ENCODE results near the gene PCIF1. TPM values are rescaled to one million over a fixed set of nuclear protein-coding genes. Genes with fewer than 3 reads are reported as not detected.
A peak's percentile ranks its signal among the peaks of the same experiment; 100 is the strongest.

Gene PCIF1
- total and polyA plus RNA-seq, 9 of the 15 experiments (the other 6 are each of a cell fraction or from before 2014, with no cell fraction given): 5.8 to 29.4 (median 11.3) TPM

DNA sequence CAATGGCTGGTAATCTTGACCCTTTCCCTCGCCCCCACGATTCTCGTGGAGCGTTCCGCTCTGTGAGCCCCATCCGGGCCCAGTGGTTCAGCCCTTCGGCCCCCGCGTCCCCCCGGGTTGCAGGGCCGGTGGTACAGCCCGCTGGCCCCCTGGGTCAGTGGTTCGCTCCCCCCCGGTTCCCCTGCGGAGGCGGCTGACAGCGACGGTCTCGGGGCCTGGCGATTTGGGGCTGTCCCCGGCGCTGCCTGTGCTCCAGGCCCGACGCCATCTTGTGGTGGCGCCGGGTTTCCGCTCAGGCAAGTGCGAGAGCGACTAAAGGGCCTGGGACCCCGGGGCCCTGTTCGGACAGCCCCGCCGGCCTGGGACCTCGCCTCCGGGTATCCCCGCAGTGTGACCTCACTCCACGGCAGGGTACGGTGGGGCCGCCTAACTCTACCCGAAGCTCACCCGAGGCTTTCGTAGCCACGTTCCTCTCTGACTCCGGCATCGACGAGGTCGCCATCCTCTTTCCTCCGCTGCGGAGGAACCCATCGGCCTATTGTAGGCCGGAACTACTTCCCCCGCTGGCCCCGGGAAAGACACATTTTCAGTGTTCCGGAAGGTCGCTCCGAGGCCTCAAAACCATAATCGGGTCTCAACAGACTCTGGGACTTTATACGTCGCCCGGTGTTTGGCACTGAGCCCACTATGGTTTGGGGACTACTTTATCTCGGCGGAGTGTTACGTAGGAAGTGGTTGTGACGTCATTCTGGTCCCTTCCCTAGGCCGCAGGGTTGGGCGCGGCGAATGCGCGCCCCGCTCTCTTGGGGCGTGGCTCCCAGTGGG, 37.4 kb downstream of the PCIF1 start, which contains the start of gene ZNF335 (continued):
- TF ChIP-seq FUS (optimal IDR thresholded peaks at IDR 0.05; ENCODE audit: low read depth, low read length): peak; percentile 93
- TF ChIP-seq, protein P1, sequence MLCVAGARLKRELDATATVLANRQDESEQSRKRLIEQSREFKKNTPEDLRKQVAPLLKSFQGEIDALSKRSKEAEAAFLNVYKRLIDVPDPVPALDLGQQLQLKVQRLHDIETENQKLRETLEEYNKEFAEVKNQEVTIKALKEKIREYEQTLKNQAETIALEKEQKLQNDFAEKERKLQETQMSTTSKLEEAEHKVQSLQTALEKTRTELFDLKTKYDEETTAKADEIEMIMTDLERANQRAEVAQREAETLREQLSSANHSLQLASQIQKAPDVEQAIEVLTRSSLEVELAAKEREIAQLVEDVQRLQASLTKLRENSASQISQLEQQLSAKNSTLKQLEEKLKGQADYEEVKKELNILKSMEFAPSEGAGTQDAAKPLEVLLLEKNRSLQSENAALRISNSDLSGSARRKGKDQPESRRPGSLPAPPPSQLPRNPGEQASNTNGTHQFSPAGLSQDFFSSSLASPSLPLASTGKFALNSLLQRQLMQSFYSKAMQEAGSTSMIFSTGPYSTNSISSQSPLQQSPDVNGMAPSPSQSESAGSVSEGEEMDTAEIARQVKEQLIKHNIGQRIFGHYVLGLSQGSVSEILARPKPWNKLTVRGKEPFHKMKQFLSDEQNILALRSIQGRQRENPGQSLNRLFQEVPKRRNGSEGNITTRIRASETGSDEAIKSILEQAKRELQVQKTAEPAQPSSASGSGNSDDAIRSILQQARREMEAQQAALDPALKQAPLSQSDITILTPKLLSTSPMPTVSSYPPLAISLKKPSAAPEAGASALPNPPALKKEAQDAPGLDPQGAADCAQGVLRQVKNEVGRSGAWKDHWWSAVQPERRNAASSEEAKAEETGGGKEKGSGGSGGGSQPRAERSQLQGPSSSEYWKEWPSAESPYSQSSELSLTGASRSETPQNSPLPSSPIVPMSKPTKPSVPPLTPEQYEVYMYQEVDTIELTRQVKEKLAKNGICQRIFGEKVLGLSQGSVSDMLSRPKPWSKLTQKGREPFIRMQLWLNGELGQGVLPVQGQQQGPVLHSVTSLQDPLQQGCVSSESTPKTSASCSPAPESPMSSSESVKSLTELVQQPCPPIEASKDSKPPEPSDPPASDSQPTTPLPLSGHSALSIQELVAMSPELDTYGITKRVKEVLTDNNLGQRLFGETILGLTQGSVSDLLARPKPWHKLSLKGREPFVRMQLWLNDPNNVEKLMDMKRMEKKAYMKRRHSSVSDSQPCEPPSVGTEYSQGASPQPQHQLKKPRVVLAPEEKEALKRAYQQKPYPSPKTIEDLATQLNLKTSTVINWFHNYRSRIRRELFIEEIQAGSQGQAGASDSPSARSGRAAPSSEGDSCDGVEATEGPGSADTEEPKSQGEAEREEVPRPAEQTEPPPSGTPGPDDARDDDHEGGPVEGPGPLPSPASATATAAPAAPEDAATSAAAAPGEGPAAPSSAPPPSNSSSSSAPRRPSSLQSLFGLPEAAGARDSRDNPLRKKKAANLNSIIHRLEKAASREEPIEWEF (CRISPR knock-in tag; IDR thresholded peaks at IDR 0.05): no peak
- TF ChIP-seq U2AF1 (optimal IDR thresholded peaks at IDR 0.05; ENCODE audit: low read depth, low read length): no peak
- TF ChIP-seq, protein P2, sequence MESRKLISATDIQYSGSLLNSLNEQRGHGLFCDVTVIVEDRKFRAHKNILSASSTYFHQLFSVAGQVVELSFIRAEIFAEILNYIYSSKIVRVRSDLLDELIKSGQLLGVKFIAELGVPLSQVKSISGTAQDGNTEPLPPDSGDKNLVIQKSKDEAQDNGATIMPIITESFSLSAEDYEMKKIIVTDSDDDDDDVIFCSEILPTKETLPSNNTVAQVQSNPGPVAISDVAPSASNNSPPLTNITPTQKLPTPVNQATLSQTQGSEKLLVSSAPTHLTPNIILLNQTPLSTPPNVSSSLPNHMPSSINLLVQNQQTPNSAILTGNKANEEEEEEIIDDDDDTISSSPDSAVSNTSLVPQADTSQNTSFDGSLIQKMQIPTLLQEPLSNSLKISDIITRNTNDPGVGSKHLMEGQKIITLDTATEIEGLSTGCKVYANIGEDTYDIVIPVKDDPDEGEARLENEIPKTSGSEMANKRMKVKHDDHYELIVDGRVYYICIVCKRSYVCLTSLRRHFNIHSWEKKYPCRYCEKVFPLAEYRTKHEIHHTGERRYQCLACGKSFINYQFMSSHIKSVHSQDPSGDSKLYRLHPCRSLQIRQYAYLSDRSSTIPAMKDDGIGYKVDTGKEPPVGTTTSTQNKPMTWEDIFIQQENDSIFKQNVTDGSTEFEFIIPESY (CRISPR knock-in tag; IDR thresholded peaks at IDR 0.05): peak; percentile 72
- TF ChIP-seq, protein P3, sequence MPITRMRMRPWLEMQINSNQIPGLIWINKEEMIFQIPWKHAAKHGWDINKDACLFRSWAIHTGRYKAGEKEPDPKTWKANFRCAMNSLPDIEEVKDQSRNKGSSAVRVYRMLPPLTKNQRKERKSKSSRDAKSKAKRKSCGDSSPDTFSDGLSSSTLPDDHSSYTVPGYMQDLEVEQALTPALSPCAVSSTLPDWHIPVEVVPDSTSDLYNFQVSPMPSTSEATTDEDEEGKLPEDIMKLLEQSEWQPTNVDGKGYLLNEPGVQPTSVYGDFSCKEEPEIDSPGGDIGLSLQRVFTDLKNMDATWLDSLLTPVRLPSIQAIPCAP (CRISPR knock-in tag; IDR thresholded peaks at IDR 0.05; ENCODE audit: borderline replicate concordance): peak; percentile 90; the same call in 1 of the 2 replicates
- peak; percentile 88 for TF ChIP-seq NFIC (IDR thresholded peaks at IDR 0.05)
- TF ChIP-seq ATF1 (CRISPR knock-in tag; IDR thresholded peaks at IDR 0.05): peak; percentile 94
- peak; percentile 100 for TF ChIP-seq ATF1 (tag; IDR thresholded peaks at IDR 0.05)
- TF ChIP-seq, protein P4, sequence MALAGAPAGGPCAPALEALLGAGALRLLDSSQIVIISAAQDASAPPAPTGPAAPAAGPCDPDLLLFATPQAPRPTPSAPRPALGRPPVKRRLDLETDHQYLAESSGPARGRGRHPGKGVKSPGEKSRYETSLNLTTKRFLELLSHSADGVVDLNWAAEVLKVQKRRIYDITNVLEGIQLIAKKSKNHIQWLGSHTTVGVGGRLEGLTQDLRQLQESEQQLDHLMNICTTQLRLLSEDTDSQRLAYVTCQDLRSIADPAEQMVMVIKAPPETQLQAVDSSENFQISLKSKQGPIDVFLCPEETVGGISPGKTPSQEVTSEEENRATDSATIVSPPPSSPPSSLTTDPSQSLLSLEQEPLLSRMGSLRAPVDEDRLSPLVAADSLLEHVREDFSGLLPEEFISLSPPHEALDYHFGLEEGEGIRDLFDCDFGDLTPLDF (CRISPR knock-in tag; IDR thresholded peaks at IDR 0.05): peak; percentile 66; the same call in 1 of the 2 replicates
- TF ChIP-seq TEAD2 (tag; IDR thresholded peaks at IDR 0.05): no peak
- TF ChIP-seq, protein P5, sequence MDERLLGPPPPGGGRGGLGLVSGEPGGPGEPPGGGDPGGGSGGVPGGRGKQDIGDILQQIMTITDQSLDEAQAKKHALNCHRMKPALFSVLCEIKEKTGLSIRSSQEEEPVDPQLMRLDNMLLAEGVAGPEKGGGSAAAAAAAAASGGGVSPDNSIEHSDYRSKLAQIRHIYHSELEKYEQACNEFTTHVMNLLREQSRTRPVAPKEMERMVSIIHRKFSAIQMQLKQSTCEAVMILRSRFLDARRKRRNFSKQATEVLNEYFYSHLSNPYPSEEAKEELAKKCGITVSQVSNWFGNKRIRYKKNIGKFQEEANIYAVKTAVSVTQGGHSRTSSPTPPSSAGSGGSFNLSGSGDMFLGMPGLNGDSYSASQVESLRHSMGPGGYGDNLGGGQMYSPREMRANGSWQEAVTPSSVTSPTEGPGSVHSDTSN (CRISPR knock-in tag; IDR thresholded peaks at IDR 0.05; ENCODE audit: low read depth): no peak
- TF ChIP-seq, protein P5 (tag; conservative IDR thresholded peaks at IDR 0.05; ENCODE audit: low read depth): no peak

All from K562 (cell line).